ENCODE results near the gene IL22RA2.
A peak's percentile ranks its signal among the peaks of the same experiment; 100 is the strongest.
"Not testable (repeated sequence)": the region's sequence is repeated elsewhere in the genome, so short reads cannot be mapped to it uniquely, and the experiment has no call there.

The IL22RA2 gene

DNA sequence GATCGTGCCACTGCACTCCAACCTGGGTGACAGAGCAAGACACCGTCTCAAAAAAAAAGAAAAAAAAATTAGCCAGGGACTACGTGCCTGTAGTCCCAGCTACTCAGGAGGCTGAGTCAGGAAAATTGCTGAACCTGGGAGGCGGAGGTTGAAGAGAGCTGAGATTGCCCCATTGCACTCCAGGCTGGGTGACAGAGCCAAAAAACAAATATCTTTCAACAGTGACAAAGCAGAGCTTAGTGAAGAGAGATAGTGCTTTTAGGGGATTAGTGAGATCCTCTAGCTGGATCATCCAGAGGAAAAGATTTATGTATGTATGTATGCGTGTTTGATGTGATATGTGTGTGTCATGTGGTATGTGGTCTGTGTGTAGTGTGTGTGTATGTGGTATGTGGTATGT, 56.6 kb downstream of the IL22RA2 start:
- no peaks in the 10 kb centered on the region; a peak in 1 of 22 replicates for H3K36me3 ChIP-seq
- H3K4me1 ChIP-seq: no peaks in the 10 kb centered on the region
- no peaks in the 10 kb centered on the region for H4K20me1 ChIP-seq
- peaks cover 29 to 43% (median 36%) of the 10 kb centered on the region in 11 experiments for H3K9me3 ChIP-seq (replicated peaks in 1 of 11)
- H3K27ac ChIP-seq: no peak overlapping the region
- no peak overlapping the region for H3K9ac ChIP-seq
- no peak overlapping the region for H3K4me3 ChIP-seq
- no peaks in the 10 kb centered on the region for H3K27me3 ChIP-seq
- no peak for TF ChIP-seq Cebpa-rat (IDR thresholded peaks at IDR 0.05)
- H3K4me2 ChIP-seq: no peak overlapping the region

DNA sequence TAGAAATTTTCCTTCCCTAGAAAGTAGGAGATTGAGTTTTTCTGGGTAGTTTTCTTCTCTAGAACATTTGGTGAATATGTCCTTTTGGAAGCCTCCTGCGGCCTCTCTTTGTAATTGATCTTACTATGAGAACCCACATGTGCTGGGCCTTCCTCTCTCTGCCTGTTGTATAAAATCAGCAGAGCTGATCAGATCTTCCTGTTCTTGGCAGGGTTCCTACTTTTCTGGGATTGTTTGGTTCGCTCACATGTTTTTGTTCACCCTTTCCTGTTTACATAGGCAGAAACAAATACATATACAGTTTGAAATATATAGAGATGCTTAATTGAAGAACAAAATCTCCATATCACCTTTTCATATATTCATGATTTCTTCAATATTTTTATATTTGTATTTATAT, 57.8 kb downstream of the IL22RA2 start:
- Histone ChIP-seq H3K4me2 (no peak overlapping the region), H3K9me3 (replicated peaks in 1 of 11) (peaks cover 25 to 41% (median 31%) of the 10 kb centered on the region in 11 experiments), H3K4me1 (no peaks in the 10 kb centered on the region), H3K36me3 (no peaks in the 10 kb centered on the region; a peak in 1 of 22 replicates), H3K4me3 (no peak overlapping the region), H3K9ac (no peak overlapping the region), H4K20me1 (no peaks in the 10 kb centered on the region), H3K27me3 (no peaks in the 10 kb centered on the region), H3K27ac (no peak overlapping the region)
- no peak for TF ChIP-seq Cebpa-rat (IDR thresholded peaks at IDR 0.05)

DNA sequence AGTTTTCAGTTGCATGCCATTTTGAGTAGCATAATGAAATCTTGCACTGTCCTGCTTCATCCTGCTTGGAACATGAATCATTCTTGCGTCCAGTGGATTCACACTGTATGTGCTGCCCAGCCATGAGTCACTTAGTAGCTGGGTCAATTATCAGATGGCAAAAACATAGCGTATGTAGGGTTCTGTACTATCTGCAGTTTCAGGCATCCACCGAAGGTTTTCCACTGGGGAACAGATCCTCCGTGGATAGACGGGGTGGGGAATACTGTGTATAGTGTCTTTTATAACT, 61.4 kb downstream of the IL22RA2 start:
- no peak overlapping the region for H3K27ac ChIP-seq
- H3K9me3 ChIP-seq (replicated peaks in 1 of 11): peaks cover 18 to 32% (median 24%) of the 10 kb centered on the region in 11 experiments; a peak in 21 of 22 replicates
- no peaks in the 10 kb centered on the region for H3K36me3 ChIP-seq
- H3K4me2 ChIP-seq: no peak overlapping the region
- no peaks in the 10 kb centered on the region for H3K27me3 ChIP-seq
- no peak overlapping the region for H3K4me3 ChIP-seq
- H3K4me1 ChIP-seq: no peaks in the 10 kb centered on the region
- no peaks in the 10 kb centered on the region for H4K20me1 ChIP-seq
- no peak for TF ChIP-seq Cebpa-rat (IDR thresholded peaks at IDR 0.05)
- no peak overlapping the region for H3K9ac ChIP-seq

DNA sequence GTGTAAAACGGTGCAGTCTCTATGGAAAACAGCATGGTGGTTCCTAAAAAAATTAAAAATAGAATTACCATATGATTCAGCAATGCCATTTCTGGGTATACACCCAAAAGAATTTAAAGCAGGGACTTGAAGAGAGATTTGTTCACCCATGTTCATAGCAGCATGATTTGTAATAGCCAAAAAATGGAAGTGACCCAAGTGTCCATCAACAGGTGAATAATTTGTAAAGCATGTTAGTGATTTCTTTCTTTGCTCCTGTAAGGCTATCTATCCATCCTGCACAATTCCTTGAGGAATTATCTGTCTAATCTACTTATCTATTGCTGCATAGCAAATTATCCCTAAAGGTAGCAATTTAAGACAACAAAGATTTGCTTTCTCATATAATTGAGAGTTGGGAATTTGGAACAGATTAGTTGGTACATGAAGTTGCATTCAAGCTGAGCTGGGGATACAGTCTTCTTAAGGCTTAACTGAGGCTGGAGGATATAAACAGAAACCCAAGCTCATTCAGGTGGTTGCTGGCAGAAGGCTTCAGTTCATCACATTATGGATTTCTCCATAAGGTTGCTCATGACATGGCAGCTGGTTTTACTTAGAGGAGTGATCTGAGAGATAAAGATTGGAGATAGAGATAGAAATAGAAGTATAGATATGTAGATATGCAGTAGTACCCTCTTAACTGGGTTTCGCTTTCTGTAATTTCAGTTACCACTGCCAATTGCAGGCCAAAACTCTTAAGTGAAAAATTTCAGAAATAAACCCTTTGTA, 62.0 kb downstream of the IL22RA2 start:
- H3K9ac ChIP-seq: no peak overlapping the region
- H3K27ac ChIP-seq: no peak overlapping the region
- peaks cover 15 to 35% (median 24%) of the 10 kb centered on the region in 11 experiments; a peak in 21 of 22 replicates for H3K9me3 ChIP-seq (replicated peaks in 1 of 11)
- no peak for TF ChIP-seq Cebpa-rat (IDR thresholded peaks at IDR 0.05)
- no peaks in the 10 kb centered on the region for H3K36me3 ChIP-seq
- no peaks in the 10 kb centered on the region for H3K4me1 ChIP-seq
- no peaks in the 10 kb centered on the region for H4K20me1 ChIP-seq
- no peaks in the 10 kb centered on the region for H3K27me3 ChIP-seq
- H3K4me3 ChIP-seq: no peak overlapping the region
- no peak overlapping the region for H3K4me2 ChIP-seq

DNA sequence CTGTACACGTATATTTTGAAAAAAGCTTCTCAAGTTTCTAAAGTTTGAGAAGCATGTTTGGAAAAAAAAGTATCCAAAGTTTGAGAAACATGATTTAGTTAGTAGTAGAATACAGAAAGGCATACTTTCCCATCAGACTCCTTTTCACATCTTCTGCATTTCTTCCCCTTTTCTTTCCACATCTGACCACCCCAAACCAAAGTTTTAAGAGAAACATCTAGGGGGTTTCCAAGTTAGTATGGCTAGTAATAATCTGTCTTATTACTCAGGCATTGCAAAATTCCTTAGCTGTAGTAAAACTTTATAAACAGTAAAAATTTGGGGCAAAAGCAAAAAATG, 65.7 kb downstream of the IL22RA2 start:
- Histone ChIP-seq H3K9ac (no peak overlapping the region), H4K20me1 (no peaks in the 10 kb centered on the region), H3K4me2 (no peak overlapping the region), H3K9me3 (replicated peaks in 1 of 11) (peaks cover 20 to 51% (median 37%) of the 10 kb centered on the region in 11 experiments), H3K4me1 (peaks cover 5 to 14% (median 7%) of the 10 kb centered on the region in 10 experiments; a peak in 18 of 20 replicates), H3K36me3 (no peaks in the 10 kb centered on the region), H3K27ac (no peak overlapping the region), H3K4me3 (no peak overlapping the region), H3K27me3 (no peaks in the 10 kb centered on the region)
- TF ChIP-seq Cebpa-rat (IDR thresholded peaks at IDR 0.05): no peak

DNA sequence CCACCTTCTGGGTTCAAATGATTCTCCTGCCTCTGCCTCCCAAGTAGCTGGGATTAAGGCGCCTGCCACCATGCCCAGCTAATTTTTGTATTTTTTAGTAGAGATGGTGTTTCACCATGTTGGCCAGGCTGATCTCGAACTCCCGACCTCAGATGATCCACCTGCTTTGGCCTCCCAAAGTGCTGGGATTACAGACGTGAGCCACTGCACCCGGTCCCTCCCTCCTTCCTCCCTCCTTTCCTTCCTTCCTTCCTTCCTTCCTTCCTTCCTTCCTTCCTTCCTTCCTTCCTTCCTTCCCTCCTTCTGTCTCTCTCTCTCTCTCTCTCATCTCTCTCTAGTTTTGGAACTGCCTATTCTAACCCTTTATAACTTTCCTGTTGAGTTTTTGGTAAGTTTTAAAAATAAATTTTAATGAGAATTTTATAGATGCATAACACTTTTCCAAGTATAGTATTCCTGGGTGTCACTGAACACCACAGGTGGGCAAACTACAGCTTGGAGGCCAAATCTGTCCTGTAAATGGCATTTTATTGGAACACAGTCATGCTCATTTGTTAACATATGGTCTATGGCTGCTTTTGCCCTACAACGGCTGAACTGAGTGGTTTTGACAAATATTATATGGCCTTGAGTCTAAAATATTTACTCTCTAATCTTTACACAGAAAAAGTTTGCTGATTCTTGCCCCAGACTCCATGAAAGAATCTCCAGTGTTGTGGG, 66.2 kb downstream of the IL22RA2 start:
- H3K9ac ChIP-seq, H3K27ac ChIP-seq, H3K36me3 ChIP-seq, H4K20me1 ChIP-seq, H3K27me3 ChIP-seq, H3K4me2 ChIP-seq, H3K4me3 ChIP-seq: not testable (repeated sequence)
- Histone ChIP-seq H3K9me3 (replicated peaks in 1 of 11) (peaks cover 20 to 51% (median 39%) of the 10 kb centered on the region in 11 experiments), H3K4me1 (peaks cover 9 to 19% (median 12%) of the 10 kb centered on the region in 10 experiments; a peak in 18 of 20 replicates)

DNA sequence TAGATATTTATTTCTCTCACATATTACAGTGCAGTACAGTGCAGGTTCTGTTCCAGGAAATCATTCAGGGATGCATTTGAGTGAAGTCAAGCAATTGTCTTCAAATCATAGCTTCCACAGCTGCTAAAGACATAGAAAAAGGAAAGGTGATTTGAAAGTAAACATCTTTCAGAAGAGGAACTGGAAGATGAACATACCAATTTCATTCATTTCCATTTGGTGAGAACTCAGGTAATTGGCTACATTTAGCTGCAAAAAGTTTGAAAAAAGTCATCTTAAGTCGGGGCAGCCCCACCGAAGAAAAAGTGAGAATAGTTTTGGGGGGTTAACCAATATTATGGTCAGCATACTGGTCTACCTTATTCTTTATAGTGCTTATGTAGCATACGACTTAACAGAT, 67.3 kb downstream of the IL22RA2 start:
- H3K4me1 ChIP-seq: peaks cover 9 to 22% (median 16%) of the 10 kb centered on the region in 10 experiments; a peak in 18 of 20 replicates
- no peak for TF ChIP-seq Cebpa-rat (IDR thresholded peaks at IDR 0.05)
- no peak overlapping the region for H3K4me2 ChIP-seq
- no peaks in the 10 kb centered on the region for H3K27me3 ChIP-seq
- H3K27ac ChIP-seq: no peak overlapping the region
- no peaks in the 10 kb centered on the region for H4K20me1 ChIP-seq
- H3K9ac ChIP-seq: no peak overlapping the region
- peaks cover 27 to 62% (median 48%) of the 10 kb centered on the region in 11 experiments for H3K9me3 ChIP-seq (replicated peaks in 1 of 11)
- no peak overlapping the region for H3K4me3 ChIP-seq
- no peaks in the 10 kb centered on the region for H3K36me3 ChIP-seq

DNA sequence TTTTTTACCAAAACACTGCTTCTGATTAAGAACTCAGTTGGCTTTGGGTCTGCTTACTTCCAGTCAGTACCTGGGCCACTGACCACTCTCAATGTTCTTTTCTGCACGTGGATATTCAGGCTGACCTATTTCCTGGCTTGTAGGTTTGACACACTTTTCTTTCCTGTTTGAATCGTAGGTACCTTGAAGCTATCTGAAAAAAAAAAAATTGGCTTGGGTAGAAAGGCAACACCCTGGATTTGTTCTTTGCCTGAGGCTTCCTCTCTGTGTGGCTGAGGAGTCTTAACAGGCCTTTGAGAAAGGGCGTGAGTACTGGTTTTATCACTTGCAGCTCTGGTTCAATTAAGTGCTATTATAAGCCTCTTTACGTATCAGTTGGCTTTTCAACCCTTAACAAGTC, 68.1 kb downstream of the IL22RA2 start:
- peaks cover 9 to 22% (median 16%) of the 10 kb centered on the region in 10 experiments; a peak in 18 of 20 replicates for H3K4me1 ChIP-seq
- H3K9ac ChIP-seq: no peak overlapping the region
- H3K27ac ChIP-seq: no peak overlapping the region
- no peaks in the 10 kb centered on the region for H3K36me3 ChIP-seq
- no peak for TF ChIP-seq Cebpa-rat (IDR thresholded peaks at IDR 0.05)
- H4K20me1 ChIP-seq: no peaks in the 10 kb centered on the region
- H3K9me3 ChIP-seq (replicated peaks in 1 of 11): peaks cover 27 to 68% (median 48%) of the 10 kb centered on the region in 11 experiments
- H3K27me3 ChIP-seq: no peaks in the 10 kb centered on the region
- H3K4me2 ChIP-seq: no peak overlapping the region
- H3K4me3 ChIP-seq: no peak overlapping the region

DNA sequence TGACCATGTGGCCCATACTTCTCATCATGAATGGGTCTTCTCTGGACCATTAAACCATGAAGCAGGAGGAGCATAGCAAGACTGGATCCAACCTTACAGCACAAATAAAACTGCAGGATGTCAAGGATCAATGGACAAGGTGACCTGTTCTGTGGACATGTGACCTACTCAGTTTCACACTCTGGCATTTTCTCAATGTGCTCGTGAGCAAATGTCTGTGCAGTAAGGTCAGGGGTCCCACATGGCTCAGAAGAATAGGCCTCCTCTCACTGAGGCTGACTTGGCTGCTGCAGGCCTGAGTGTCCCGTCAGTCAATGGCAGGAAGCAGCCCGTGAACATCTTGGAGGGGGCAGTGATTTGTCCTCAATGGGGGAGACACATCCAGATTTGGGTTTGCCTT, 68.5 kb downstream of the IL22RA2 start:
- Histone ChIP-seq H3K36me3 (no peaks in the 10 kb centered on the region), H3K4me3 (no peak overlapping the region), H3K27me3 (no peaks in the 10 kb centered on the region), H4K20me1 (no peaks in the 10 kb centered on the region), H3K9me3 (replicated peaks in 1 of 11) (peaks cover 27 to 69% (median 47%) of the 10 kb centered on the region in 11 experiments), H3K27ac (no peak overlapping the region), H3K9ac (no peak overlapping the region), H3K4me2 (0 out of 22 replicates have a peak overlapping the region, but pooled peaks of 2 of the 11 experiments have one; percentile 2 to 4), H3K4me1 (peaks cover 9 to 22% (median 16%) of the 10 kb centered on the region in 10 experiments; a peak in 18 of 20 replicates)
- TF ChIP-seq Cebpa-rat (IDR thresholded peaks at IDR 0.05): no peak
